ENCODE measurements around the gene DNAL4. TPM values are rescaled to one million over a fixed set of nuclear protein-coding genes. Genes with fewer than 3 reads are reported as not detected.

Gene DNAL4
- 4.3 and 4.7 TPM in 2 replicates for total RNA-seq (2014; rRNA removed; shearing (Covaris generic))

DNA sequence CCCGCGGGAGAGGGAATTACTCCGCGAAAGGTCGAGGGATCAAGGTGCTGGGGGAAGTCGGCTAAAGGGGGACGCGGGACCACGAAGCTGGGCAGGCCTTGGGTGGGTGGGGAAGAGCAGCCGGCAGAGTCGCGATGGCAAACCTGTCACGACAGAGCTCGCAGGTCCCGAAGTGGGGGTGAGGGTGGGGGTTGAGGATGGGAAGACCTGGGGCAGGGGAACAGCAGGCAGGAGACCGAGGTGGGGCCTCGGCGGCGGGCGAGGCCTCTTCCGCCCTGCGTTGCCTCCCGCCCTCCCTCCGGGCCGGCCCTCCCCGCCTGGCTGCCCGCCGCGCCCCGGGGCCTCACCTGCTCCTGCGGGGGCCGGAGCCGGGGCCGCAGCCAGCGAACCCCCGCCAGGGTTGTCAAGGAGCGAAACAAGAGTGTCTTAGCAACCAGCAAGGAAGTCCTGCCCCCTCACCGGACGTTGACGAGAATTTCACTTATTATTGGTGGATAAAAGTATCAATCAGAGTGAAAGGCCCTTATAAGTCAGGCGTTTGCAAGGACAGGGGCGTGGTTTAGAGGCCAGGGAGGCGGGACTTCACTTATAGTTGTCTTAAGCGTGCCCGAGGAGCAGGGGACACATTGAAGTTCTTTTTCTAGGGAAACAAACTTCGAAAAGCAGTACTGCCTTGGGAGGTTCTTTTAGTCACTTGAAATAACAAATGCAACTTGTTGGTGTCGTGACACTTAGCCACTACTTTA, at the start of gene DNAL4:
TSS of gene DNAL4 (minus strand) at position 423 of the 746 bp plus-strand sequence. CDS start 11,412 bp downstream, outside the sequence.
- H3K4me3 ChIP-seq: peak within 1 kb of the TSS; percentile 73
- H3K9me3 ChIP-seq (replicated peaks): no peaks in the 10 kb centered on the region
- H3K27me3 ChIP-seq: no peaks in the 10 kb centered on the region
- H3K27ac ChIP-seq: peak within 1 kb of the TSS; percentile 33; the same call in 1 of the 2 replicates
- no peaks in the 10 kb centered on the region for H3K36me3 ChIP-seq
- DNase-seq: peak; percentile 92 to 97
- peaks cover 6% of the 10 kb centered on the region; the same call in 1 of the 2 replicates for H3K4me1 ChIP-seq

DNA sequence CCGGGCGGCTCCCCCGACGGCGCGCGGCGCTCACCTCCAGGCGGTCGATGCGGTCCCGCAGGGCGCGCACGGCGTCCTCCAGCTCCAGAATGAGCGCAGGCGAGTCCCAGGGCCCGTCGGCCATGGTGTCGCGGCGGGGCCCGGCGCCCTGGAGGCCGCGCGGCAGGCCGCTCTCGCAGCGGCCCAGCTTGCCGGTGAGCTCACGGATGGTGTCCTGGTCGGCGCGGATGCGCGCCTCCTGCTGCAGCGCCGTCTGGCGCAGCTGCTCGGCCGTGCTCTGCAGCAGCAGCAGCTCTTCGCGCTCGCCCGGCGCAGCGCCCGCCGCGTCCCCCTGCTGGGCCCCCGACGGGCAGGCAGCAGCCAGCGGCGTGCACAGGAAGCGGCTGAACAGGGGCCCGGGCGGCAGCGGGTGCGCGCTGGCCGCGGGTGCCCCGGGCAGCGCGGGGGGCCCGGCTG, 49.3 kb upstream of the DNAL4 start:
- DNase-seq: peak; percentile 68 to 72
- no peaks in the 10 kb centered on the region for H3K36me3 ChIP-seq
- no peaks in the 10 kb centered on the region for H3K9me3 ChIP-seq (replicated peaks)
- no peak overlapping the region for H3K27ac ChIP-seq
- H3K4me3 ChIP-seq: peak overlapping the region; percentile 41
- peaks cover 38% of the 10 kb centered on the region for H3K27me3 ChIP-seq
- H3K4me1 ChIP-seq: no peaks in the 10 kb centered on the region

DNA sequence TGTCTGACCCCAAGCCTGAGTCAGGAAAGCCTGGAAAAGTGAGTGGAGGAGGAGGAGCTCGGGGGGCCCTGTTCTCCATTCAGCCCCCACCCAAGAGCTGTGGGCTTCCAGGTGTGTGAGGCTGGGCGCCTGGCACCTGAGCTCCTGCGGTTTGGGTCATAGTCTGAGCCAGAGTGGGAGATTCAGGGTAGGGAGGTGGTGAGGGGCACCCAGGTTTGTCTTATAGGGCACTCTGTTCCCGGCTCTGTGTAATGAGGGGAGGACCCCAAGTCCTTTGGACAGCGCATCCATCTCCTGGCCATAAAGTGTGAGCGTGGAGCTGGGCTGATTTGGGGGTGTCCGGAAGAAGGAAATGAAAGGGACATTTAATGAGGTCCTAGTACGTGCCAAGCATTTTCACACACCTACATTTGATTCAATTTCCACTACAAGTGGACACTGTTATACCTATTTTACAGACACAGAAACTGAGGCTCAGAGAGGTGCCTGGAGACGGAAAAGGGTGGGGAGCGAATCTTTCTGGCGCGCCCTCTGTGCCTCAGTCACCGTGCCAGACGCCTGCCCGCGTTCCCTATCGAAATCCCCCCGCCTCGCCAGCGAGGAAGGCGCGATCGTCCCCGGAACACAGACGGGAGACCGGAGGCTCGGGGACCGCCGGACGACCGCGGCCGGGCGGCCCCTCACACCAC, 48.7 kb upstream of the DNAL4 start:
- Histone ChIP-seq H3K36me3 (no peaks in the 10 kb centered on the region), H3K27ac (no peak overlapping the region), H3K27me3 (peaks cover 35% of the 10 kb centered on the region), H3K4me1 (no peaks in the 10 kb centered on the region), H3K4me3 (peak overlapping the region; percentile 41; the same call in 1 of the 2 replicates), H3K9me3 (replicated peaks) (no peaks in the 10 kb centered on the region)
- no peak for DNase-seq

- Histone ChIP-seq H3K27me3 (peaks cover 38% of the 10 kb centered on the region), H3K27ac (no peak overlapping the region), H3K9me3 (replicated peaks) (no peaks in the 10 kb centered on the region), H3K36me3 (no peaks in the 10 kb centered on the region), H3K4me3 (no peak overlapping the region), H3K4me1 (no peaks in the 10 kb centered on the region)
- no peak for DNase-seq
Measured at GRCh38 chr22:38841635-38842034, 47.7 kb upstream of the DNAL4 start.

DNA sequence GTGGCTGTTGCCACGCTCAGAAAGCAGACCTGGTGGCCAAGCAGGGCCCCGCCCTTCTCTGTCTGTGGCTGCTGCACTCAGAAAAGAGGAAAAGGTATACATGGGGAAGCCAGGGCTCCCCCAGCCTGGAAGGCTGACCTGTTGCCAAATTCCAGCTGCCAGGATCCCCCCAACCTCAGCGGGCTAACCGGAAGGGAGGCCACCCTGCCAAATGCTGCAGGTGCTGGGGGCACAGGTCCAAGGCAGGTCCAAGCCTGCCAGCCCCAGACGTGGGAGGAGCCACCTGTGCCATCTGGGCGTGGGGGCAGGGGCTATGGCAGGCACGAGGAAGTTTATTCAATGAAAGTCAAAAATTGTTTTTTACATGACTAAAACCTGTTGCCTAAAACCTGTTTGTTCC, 47.3 kb upstream of the DNAL4 start:
- no peak overlapping the region for H3K4me3 ChIP-seq
- H3K9me3 ChIP-seq (replicated peaks): no peaks in the 10 kb centered on the region
- DNase-seq: no peak
- H3K27ac ChIP-seq: no peak overlapping the region
- peaks cover 40% of the 10 kb centered on the region for H3K27me3 ChIP-seq
- no peaks in the 10 kb centered on the region for H3K36me3 ChIP-seq
- H3K4me1 ChIP-seq: no peaks in the 10 kb centered on the region

DNA sequence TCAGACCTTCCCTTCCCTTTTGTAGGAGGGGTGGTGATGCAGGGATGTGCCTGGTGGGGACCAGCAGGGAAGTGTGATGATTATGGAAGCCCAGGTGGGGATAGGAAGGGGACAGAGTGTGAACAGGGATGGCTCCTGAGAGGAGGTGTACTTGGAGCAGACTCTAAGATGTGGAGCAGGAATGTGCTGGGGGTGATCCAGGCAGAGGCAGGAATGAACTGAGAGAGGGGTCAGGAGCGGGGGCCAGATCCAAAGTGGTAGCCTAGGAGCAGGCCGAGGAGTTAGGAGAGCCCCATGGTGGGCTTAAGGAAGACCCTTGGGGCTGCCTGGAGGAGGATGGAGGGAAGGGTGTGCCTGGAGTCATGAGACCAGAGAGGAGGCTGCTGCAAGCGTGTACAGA, 46.2 kb upstream of the DNAL4 start:
- no peaks in the 10 kb centered on the region for H3K4me1 ChIP-seq
- H3K4me3 ChIP-seq: no peak overlapping the region
- H3K27me3 ChIP-seq: peaks cover 36% of the 10 kb centered on the region
- no peaks in the 10 kb centered on the region for H3K36me3 ChIP-seq
- H3K27ac ChIP-seq: no peak overlapping the region
- DNase-seq: no peak
- no peaks in the 10 kb centered on the region for H3K9me3 ChIP-seq (replicated peaks)

GRCh38 chr22:38839686-38840085, 45.7 kb upstream of the DNAL4 start:
- Histone ChIP-seq H3K27me3 (peaks cover 31% of the 10 kb centered on the region), H3K27ac (no peak overlapping the region), H3K4me1 (no peaks in the 10 kb centered on the region), H3K36me3 (no peaks in the 10 kb centered on the region), H3K4me3 (no peak overlapping the region), H3K9me3 (replicated peaks) (no peaks in the 10 kb centered on the region)
- no peak for DNase-seq

GRCh38 chr22:38837414-38837928, 43.5 kb upstream of the DNAL4 start:
- Histone ChIP-seq H3K36me3 (no peaks in the 10 kb centered on the region), H3K4me1 (no peaks in the 10 kb centered on the region), H3K27me3 (peaks cover 24% of the 10 kb centered on the region), H3K4me3 (no peak overlapping the region), H3K9me3 (replicated peaks) (no peaks in the 10 kb centered on the region), H3K27ac (no peak overlapping the region)
- DNase-seq: no peak

DNA sequence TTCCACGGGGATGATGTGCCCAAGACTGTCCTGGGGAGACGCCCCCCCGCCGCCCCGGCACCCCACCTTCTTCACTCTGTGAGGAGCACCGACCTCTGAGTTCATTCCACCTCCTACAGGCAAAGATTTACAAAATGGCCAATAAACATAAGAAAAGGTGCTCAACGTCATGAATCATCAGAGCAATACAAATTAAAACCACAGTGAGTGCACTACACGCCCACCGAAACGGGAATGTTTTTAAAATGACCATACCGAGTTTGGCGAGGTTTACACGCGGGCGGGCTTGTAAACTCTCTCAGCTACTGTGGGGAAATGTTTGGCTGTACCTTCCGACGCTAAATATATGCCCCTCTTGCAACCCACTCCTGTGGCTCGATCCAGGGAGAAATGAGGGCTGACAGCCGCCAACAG, 42.0 kb upstream of the DNAL4 start:
- no peak overlapping the region for H3K27ac ChIP-seq
- H3K4me3 ChIP-seq: no peak overlapping the region
- peaks cover 12% of the 10 kb centered on the region; the same call in 1 of the 2 replicates for H3K27me3 ChIP-seq
- no peaks in the 10 kb centered on the region for H3K9me3 ChIP-seq (replicated peaks)
- DNase-seq: no peak
- no peaks in the 10 kb centered on the region for H3K36me3 ChIP-seq
- no peaks in the 10 kb centered on the region for H3K4me1 ChIP-seq

- no peaks in the 10 kb centered on the region for H3K4me1 ChIP-seq
- H3K4me3 ChIP-seq: no peak overlapping the region
- H3K27ac ChIP-seq: no peak overlapping the region
- no peak for DNase-seq
- no peaks in the 10 kb centered on the region for H3K36me3 ChIP-seq
- H3K27me3 ChIP-seq: peaks cover 9% of the 10 kb centered on the region; the same call in 1 of the 2 replicates
- H3K9me3 ChIP-seq (replicated peaks): no peaks in the 10 kb centered on the region
Measured at GRCh38 chr22:38834991-38835390, 41.0 kb upstream of the DNAL4 start.

DNA sequence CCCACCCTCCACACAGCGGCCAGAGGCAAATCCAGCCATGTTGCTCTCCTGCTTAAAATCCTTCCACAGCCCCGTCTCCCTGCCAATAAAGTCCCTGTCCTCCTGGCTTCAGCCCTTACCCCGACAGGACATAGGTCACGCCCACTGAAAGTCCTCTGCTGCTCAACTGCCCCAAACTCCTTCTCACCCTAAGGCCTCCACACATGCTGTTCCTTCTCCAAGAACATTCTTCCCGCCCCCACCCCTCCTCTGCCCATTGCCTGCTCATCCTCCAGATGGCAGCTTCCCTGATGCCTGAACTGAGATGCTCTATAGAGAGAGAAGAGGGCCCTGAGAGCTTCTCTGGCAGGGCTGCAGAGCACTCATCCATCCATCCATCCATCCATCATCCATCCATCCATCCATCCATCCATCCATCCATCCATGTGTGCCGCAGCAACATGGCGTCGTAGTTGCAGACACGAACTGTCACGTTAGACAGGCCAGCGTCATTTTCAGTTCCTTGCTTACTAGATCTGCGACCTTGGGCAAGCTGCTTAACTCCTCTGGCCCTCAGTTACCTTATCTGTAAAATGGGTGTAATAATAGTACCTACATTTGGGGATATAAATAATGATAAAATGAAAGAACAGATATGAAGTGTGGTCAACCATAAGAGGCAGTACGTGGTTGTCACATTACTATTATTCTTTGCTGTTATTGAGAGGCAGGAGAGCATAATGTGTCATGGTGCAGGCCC, 40.4 kb upstream of the DNAL4 start:
- no peak overlapping the region for H3K4me3 ChIP-seq
- H3K27ac ChIP-seq: no peak overlapping the region
- H3K4me1 ChIP-seq: no peaks in the 10 kb centered on the region
- DNase-seq: no peak
- H3K36me3 ChIP-seq: no peaks in the 10 kb centered on the region
- H3K9me3 ChIP-seq (replicated peaks): no peaks in the 10 kb centered on the region
- peaks cover 9% of the 10 kb centered on the region; the same call in 1 of the 2 replicates for H3K27me3 ChIP-seq

GRCh38 chr22:38833061-38833460, 39.1 kb upstream of the DNAL4 start:
- no peaks in the 10 kb centered on the region for H3K36me3 ChIP-seq
- no peak for DNase-seq
- no peak overlapping the region for H3K27ac ChIP-seq

DNA sequence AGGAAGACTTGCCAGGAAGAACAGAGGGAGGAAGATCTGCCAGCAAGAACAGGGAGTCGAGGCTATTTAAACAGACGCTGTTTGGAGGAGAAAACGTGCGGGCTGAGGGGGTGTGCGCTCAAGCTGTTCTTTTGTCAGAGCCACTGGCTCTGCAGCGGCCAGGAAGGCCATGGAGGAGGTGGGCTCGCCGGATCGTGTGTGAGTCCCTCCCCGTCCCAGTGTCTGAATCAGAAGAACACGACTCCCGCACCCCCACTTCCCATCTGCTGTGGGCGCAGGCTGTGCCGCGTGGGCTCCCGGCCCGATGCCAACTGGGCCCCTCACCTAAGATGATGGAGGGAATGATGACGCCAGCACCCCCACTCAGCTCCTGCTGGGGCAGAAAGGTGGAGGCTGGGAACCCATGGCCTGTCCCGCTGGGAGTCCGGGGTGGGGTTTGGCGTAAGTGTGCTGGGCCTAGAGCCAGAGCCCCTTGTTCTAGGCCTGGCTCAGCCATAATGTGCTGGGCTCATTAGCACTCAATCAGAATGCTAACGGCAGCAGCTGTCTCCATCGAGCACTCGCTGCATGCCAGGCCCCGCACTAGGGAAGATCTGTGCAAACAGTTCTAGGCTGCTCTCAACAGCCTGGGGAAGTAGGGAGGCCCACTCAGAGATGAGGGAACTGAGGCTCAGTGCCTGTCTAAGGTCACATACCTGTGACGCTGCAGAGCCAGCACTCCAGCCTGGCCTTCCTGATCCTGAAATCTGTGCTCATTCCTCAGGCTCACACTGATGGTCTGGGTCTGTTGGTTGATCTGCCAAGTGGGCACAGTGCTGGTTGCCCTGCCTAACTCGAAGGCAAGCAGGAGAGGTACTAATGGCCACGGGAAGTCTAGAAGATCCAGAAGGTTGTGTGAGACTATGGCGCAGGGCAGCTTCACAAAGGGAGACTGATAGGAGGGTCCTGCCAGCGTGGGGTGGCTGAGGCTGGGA, 38.3 kb upstream of the DNAL4 start:
- no peak for DNase-seq
- no peaks in the 10 kb centered on the region for H3K4me1 ChIP-seq
- H3K27ac ChIP-seq: no peak overlapping the region

More at GRCh38 chr22:38833061-38833460, 39.1 kb upstream of the DNAL4 start:
- no peaks in the 10 kb centered on the region for H3K9me3 ChIP-seq (replicated peaks)
- H3K27me3 ChIP-seq: peaks cover 5% of the 10 kb centered on the region; the same call in 1 of the 2 replicates
- H3K4me3 ChIP-seq: no peak overlapping the region
- no peaks in the 10 kb centered on the region for H3K4me1 ChIP-seq

More for the DNA sequence above, 38.3 kb upstream of the DNAL4 start:
- H3K27me3 ChIP-seq: peaks cover 5% of the 10 kb centered on the region; the same call in 1 of the 2 replicates
- no peak overlapping the region for H3K4me3 ChIP-seq
- no peaks in the 10 kb centered on the region for H3K36me3 ChIP-seq
- H3K9me3 ChIP-seq (replicated peaks): no peaks in the 10 kb centered on the region

Data from SJCRH30 (cell line).